OCI-LY7 (cell line): ENCODE results near the gene FN1.

Experiments
- CTCF ChIP-seq: fragments of 200-600 bp; sonication (generic); conservative IDR thresholded peaks from 2 replicates; pipeline ENCODE4 v1.5.1; 2014; ENCODE audit warnings: mild to moderate bottlenecking, antibody characterized with exemption, low read length, moderate library complexity, mixed read lengths
- EZH2phosphoT487 ChIP-seq: fragments of 200-600 bp; sonication (generic); IDR thresholded peaks from 2 replicates; pipeline ENCODE4 v1.6.1; 2018; ENCODE audit warnings: low read depth, borderline replicate concordance, mild to moderate bottlenecking, mixed run types, antibody characterized with exemption, low read length, moderate library complexity, mixed read lengths

GRCh38 chr2:215356948-215357461 lies 78.9 kb downstream of the FN1 start:
- TF ChIP-seq CTCF (no peak), EZH2phosphoT487 (no peak)
